OCI-LY1 (cell line): ENCODE results near the gene LATS2.

Experiments used
- CTCF ChIP-seq: fragments of 200-600 bp; sonication (generic), shearing (Covaris generic); IDR thresholded peaks from 2 replicates; pipeline ENCODE4 v1.5.1; 2017; ENCODE audit warnings: mild to moderate bottlenecking, antibody characterized with exemption, low read length, moderate library complexity, mixed read lengths
- EZH2 ChIP-seq: fragments of 200-600 bp; sonication (generic), shearing (Covaris generic); IDR thresholded peaks from 2 replicates; pipeline ENCODE4 v1.8.0; 2017; ENCODE audit warnings: borderline replicate concordance, mixed run types, mild to moderate bottlenecking, antibody characterized with exemption, low read length, moderate library complexity, mixed read lengths

DNA sequence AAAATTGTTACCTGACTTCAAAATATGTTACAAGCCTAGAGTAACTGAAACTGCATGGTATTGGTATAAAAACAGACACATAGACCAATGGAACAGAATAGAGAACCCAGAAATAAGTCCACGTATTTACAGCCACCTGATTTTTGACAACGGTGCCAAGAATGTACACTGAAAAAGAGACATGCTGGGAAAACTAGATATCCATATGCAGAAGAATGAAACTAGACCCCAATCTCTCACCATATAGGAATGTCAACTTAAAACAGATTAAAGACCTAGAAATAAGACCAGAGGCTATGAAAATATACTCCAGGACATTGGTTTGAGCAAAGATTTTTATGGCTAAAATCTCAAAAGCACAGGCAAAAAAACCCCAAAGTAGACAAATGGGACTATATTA lies 76.5 kb downstream of the LATS2 start:
- TF ChIP-seq CTCF (no peak), EZH2 (no peak)
